ENCODE data around the gene TMEM17.
"Not testable (repeated sequence)": the region's sequence is repeated elsewhere in the genome, so short reads cannot be mapped to it uniquely, and the experiment has no call there.

Gene TMEM17

GRCh38 chr2:62527478-62528210, 21.6 kb upstream of the TMEM17 start:
- no peak for TF ChIP-seq CTCF (IDR thresholded peaks at IDR 0.05; ENCODE audit: insufficient read depth, low read depth, low read length, missing control alignments)
- H3K4me3 ChIP-seq (ENCODE audit: low read depth, low read length): no peak overlapping the region
- no peak for DNase-seq (ENCODE audit: low read depth)

- TF ChIP-seq CTCF (IDR thresholded peaks at IDR 0.05; ENCODE audit: insufficient read depth, low read depth, low read length, missing control alignments): no peak
- DNase-seq (ENCODE audit: low read depth): no peak
- H3K4me3 ChIP-seq (ENCODE audit: low read depth, low read length): no peak overlapping the region
These were observed 20.8 kb upstream of the TMEM17 start for GRCh38 chr2:62526531-62527381.

- DNase-seq (ENCODE audit: low read depth): no peak
- TF ChIP-seq CTCF (IDR thresholded peaks at IDR 0.05; ENCODE audit: insufficient read depth, low read depth, low read length, missing control alignments): no peak
- H3K4me3 ChIP-seq (ENCODE audit: low read depth, low read length): no peak overlapping the region
These were observed 19.7 kb upstream of the TMEM17 start for GRCh38 chr2:62525549-62526269.

GRCh38 chr2:62524293-62524941, 18.4 kb upstream of the TMEM17 start:
- no peak overlapping the region for H3K4me3 ChIP-seq (ENCODE audit: low read depth, low read length)
- TF ChIP-seq CTCF (IDR thresholded peaks at IDR 0.05; ENCODE audit: insufficient read depth, low read depth, low read length, missing control alignments): no peak
- DNase-seq (ENCODE audit: low read depth): no peak

GRCh38 chr2:62521061-62521460, 15.1 kb upstream of the TMEM17 start:
- not testable (repeated sequence) for DNase-seq (ENCODE audit: low read depth); H3K4me3 ChIP-seq (ENCODE audit: low read depth, low read length)

GRCh38 chr2:62512384-62512783, 6.4 kb upstream of the TMEM17 start:
- TF ChIP-seq CTCF (IDR thresholded peaks at IDR 0.05; ENCODE audit: insufficient read depth, low read depth, low read length, missing control alignments): no peak
- H3K4me3 ChIP-seq (ENCODE audit: low read depth, low read length): no peak overlapping the region
- no peak for DNase-seq (ENCODE audit: low read depth)

All from GM12865 (cell line).